T-helper 2 cell treated with Interferon-gamma antibody and Interleukin-4, amounts not matched to agents 5 μg/mL and 100 μg/mL, for 36 hours (primary cell): ENCODE measurements around the gene KRT32.
"Not testable (repeated sequence)": the region's sequence is repeated elsewhere in the genome, so short reads cannot be mapped to it uniquely, and the experiment has no call there.

ENCODE experiments used
- DNase-seq: peaks from one replicate; pipeline ENCODE4 v3.0.0; 2021; ENCODE audit warnings: low spot score
- H3K27ac Mint-ChIP-seq: one replicate; pipeline ENCODE4 v1.8.0; 2021; ENCODE audit warnings: mild to moderate bottlenecking, mixed read lengths
- H3K27me3 Mint-ChIP-seq: one replicate; pipeline ENCODE4 v1.8.0; 2021; ENCODE audit warnings: low read depth, mixed read lengths
- H3K36me3 Mint-ChIP-seq: one replicate; pipeline ENCODE4 v1.8.0; 2021; ENCODE audit warnings: low read depth, mixed read lengths
- H3K4me1 Mint-ChIP-seq: one replicate; pipeline ENCODE4 v1.8.0; 2021; ENCODE audit warnings: low read depth, mixed read lengths
- H3K4me3 Mint-ChIP-seq: one replicate; pipeline ENCODE4 v1.8.0; 2022; ENCODE audit warnings: mild to moderate bottlenecking, moderate library complexity, mixed read lengths
- H3K9me3 Mint-ChIP-seq: one replicate; pipeline ENCODE4 v1.8.0; 2021; ENCODE audit warnings: mixed read lengths

The KRT32 gene

DNA sequence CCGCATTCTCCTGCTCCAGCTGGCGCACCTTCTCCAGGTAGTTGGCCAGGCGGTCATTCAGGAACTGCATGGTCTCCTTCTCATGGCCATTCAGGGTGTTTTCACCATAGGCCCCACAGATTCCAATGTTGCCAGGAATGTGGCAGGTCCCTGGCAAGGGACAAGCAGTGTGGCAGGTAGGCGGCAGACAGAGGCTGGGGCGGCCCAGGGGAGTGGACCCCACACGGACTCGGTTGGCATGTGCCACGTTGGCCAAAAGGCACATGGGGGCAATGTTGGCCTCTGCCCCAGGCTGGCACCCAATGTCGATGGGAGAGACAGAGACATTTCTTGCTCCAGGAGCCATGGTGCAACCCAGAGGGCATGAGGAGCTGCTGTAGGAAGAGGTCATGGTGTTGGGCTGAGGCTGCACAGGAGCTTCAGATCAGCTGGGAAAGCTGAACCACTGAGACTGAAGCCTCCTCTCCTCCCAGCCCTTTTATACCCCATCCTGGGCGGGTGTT lies 26.6 kb downstream of the KRT32 start, which contains the start of gene KRT38:
Gene KRT38, minus strand, starts transcription at position 453 of the 503 bp plus-strand sequence. Its CDS starts 62 bp downstream, at position 391.
- no peaks in the 10 kb centered on the region for H3K9me3 Mint-ChIP-seq
- H3K36me3 Mint-ChIP-seq, result no peaks in the 10 kb centered on the region
- H3K27ac Mint-ChIP-seq, result no peak within 1 kb of the TSS
- H3K4me1 Mint-ChIP-seq, result no peaks in the 10 kb centered on the region
- peaks cover 13% of the 10 kb centered on the region for H3K27me3 Mint-ChIP-seq
- H3K4me3 Mint-ChIP-seq, result no peak within 1 kb of the TSS
- no peak for DNase-seq

- H3K4me1 Mint-ChIP-seq, result no peaks in the 10 kb centered on the region
- no peak overlapping the region for H3K4me3 Mint-ChIP-seq
- no peaks in the 10 kb centered on the region for H3K36me3 Mint-ChIP-seq
- H3K27me3 Mint-ChIP-seq, result peaks cover 11% of the 10 kb centered on the region
- H3K9me3 Mint-ChIP-seq, result no peaks in the 10 kb centered on the region
- H3K27ac Mint-ChIP-seq, result no peak overlapping the region
- no peak for DNase-seq
Observed at GRCh38 chr17:41439375-41439774, 27.8 kb downstream of the KRT32 start.

- Mint-ChIP-seq H3K27me3 (peaks cover 2% of the 10 kb centered on the region), H3K4me3 (no peak overlapping the region), H3K27ac (no peak overlapping the region), H3K9me3 (no peaks in the 10 kb centered on the region), H3K36me3 (no peaks in the 10 kb centered on the region), H3K4me1 (no peaks in the 10 kb centered on the region)
- no peak for DNase-seq
Observed at GRCh38 chr17:41437769-41438168, 29.4 kb downstream of the KRT32 start.

DNA sequence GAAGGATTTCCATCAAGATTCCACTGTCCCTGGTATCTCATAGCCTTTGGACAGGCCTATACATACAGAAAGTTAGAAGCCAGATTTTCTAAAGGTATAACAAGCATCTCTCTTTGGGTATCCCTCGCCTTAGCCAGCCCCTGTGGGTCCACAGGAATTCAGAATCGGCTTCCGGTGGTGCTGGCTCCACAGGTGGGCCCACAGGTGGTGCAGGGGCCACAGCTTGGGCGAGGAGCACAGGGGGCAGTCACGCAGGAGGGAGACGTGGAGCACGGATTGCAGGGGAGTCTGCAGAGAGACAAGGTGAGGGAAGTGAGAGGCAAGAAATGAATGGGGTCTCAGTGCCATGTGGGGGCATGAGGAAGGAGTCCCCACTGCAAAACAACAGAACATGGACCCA lies 29.9 kb downstream of the KRT32 start:
- no peak for DNase-seq
- H3K27me3 Mint-ChIP-seq, result no peaks in the 10 kb centered on the region
- no peaks in the 10 kb centered on the region for H3K4me1 Mint-ChIP-seq
- H3K36me3 Mint-ChIP-seq, result no peaks in the 10 kb centered on the region
- H3K9me3 Mint-ChIP-seq, result no peaks in the 10 kb centered on the region
- no peak overlapping the region for H3K27ac Mint-ChIP-seq
- no peak overlapping the region for H3K4me3 Mint-ChIP-seq

- no peak overlapping the region for H3K27ac Mint-ChIP-seq
- H3K36me3 Mint-ChIP-seq, result no peaks in the 10 kb centered on the region
- no peak for DNase-seq
- H3K4me1 Mint-ChIP-seq, result no peaks in the 10 kb centered on the region
- peaks cover 2% of the 10 kb centered on the region for H3K27me3 Mint-ChIP-seq
- no peaks in the 10 kb centered on the region for H3K9me3 Mint-ChIP-seq
- no peak overlapping the region for H3K4me3 Mint-ChIP-seq
Observed at GRCh38 chr17:41434415-41434814, 32.8 kb downstream of the KRT32 start.

GRCh38 chr17:41434005-41434404 lies 33.2 kb downstream of the KRT32 start:
- no peak for DNase-seq
- no peaks in the 10 kb centered on the region for H3K4me1 Mint-ChIP-seq
- H3K9me3 Mint-ChIP-seq, result no peaks in the 10 kb centered on the region
- H3K4me3 Mint-ChIP-seq, result no peak overlapping the region
- no peaks in the 10 kb centered on the region for H3K36me3 Mint-ChIP-seq
- H3K27ac Mint-ChIP-seq, result no peak overlapping the region
- peaks cover 2% of the 10 kb centered on the region for H3K27me3 Mint-ChIP-seq

GRCh38 chr17:41433586-41433985 lies 33.6 kb downstream of the KRT32 start:
- DNase-seq, result no peak
- H3K9me3 Mint-ChIP-seq, result no peaks in the 10 kb centered on the region
- no peak overlapping the region for H3K27ac Mint-ChIP-seq
- H3K36me3 Mint-ChIP-seq, result no peaks in the 10 kb centered on the region
- peaks cover 2% of the 10 kb centered on the region for H3K27me3 Mint-ChIP-seq
- no peak overlapping the region for H3K4me3 Mint-ChIP-seq
- no peaks in the 10 kb centered on the region for H3K4me1 Mint-ChIP-seq

DNA sequence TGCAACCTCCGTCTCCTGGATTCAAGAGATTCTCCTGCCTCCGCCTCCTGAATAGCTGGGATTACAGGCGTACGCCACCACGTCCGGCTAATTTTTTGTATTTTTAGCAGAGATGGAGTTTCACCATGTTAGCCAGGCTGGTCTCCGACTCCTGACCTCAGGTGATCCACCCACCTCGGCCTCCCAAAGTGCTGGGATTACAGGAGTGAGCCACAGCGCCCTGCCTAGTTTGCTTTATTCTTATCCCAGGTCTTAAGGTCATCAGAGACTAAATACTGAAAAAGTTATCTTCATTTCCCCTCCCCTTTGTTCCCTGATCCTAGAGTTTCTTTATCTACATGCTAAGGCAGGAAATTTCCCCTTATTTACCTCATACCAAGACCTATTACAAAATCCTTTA lies 36.8 kb downstream of the KRT32 start:
- not testable (repeated sequence) for H3K27ac Mint-ChIP-seq, DNase-seq, H3K27me3 Mint-ChIP-seq, H3K9me3 Mint-ChIP-seq, H3K36me3 Mint-ChIP-seq, H3K4me1 Mint-ChIP-seq, H3K4me3 Mint-ChIP-seq

GRCh38 chr17:41429667-41430066 lies 37.5 kb downstream of the KRT32 start:
- DNase-seq, result no peak
- Mint-ChIP-seq H3K27ac (no peak overlapping the region), H3K27me3 (peaks cover 2% of the 10 kb centered on the region), H3K4me3 (no peak overlapping the region), H3K36me3 (no peaks in the 10 kb centered on the region), H3K9me3 (no peaks in the 10 kb centered on the region), H3K4me1 (no peaks in the 10 kb centered on the region)

DNA sequence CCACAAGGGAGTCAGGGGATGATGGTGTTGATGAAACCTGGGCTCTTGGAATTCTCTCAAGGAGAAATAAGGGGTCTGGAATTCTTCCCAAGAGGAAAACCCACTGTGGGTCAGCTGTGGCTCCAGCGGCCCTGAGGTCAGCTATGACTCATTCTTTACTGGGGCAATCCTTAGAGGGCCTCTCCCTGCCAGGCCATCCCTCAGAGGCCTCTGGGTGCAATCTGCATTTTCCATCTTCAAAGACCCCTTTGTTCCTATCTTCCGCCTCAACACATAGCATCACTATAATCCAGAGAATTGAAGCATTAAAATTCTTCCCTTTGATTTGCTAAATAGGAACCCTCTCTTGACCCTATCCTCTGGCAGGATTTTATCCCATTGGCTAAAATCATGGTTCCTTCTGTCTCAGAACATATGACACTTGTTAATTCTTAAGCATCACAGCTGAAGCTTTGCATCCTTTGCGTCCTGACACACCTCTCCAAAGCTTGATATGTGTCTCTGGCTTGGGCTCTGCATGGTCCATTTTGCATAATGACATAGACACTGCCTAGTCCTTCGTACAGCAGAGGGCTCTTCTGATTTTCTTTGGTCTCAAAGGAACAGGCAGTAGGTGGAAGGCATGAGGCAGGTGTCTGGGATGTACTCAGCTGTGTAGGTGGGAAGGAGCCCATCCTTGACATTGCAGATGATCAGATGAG lies 38.4 kb downstream of the KRT32 start:
- Mint-ChIP-seq H3K36me3 (no peaks in the 10 kb centered on the region), H3K27me3 (peaks cover 2% of the 10 kb centered on the region), H3K27ac (no peak overlapping the region), H3K9me3 (no peaks in the 10 kb centered on the region), H3K4me1 (no peaks in the 10 kb centered on the region), H3K4me3 (no peak overlapping the region)
- DNase-seq, result no peak

GRCh38 chr17:41424111-41424635 lies 43.0 kb downstream of the KRT32 start, which contains the start of gene KRT37:
TSS of gene KRT37 (minus strand) at chr17:41424585. CDS start at chr17:41424523, 62 bp downstream.
- no peak within 1 kb of the TSS for H3K27ac Mint-ChIP-seq
- no peaks in the 10 kb centered on the region for H3K36me3 Mint-ChIP-seq
- H3K4me1 Mint-ChIP-seq, result no peaks in the 10 kb centered on the region
- DNase-seq, result no peak
- H3K9me3 Mint-ChIP-seq, result no peaks in the 10 kb centered on the region
- H3K4me3 Mint-ChIP-seq, result no peak within 1 kb of the TSS
- H3K27me3 Mint-ChIP-seq, result no peaks in the 10 kb centered on the region

- H3K36me3 Mint-ChIP-seq, H3K4me1 Mint-ChIP-seq, DNase-seq, H3K27ac Mint-ChIP-seq, H3K4me3 Mint-ChIP-seq, H3K27me3 Mint-ChIP-seq, H3K9me3 Mint-ChIP-seq: not testable (repeated sequence)
Observed at GRCh38 chr17:41422586-41422985, 44.6 kb downstream of the KRT32 start.

- Mint-ChIP-seq H3K27me3 (no peaks in the 10 kb centered on the region), H3K4me1 (peaks cover 4% of the 10 kb centered on the region), H3K27ac (no peak overlapping the region), H3K9me3 (no peaks in the 10 kb centered on the region), H3K36me3 (no peaks in the 10 kb centered on the region), H3K4me3 (no peak overlapping the region)
- no peak for DNase-seq
Observed at GRCh38 chr17:41421617-41422016, 45.6 kb downstream of the KRT32 start.

- Mint-ChIP-seq H3K4me3 (no peak overlapping the region), H3K36me3 (no peaks in the 10 kb centered on the region), H3K9me3 (no peaks in the 10 kb centered on the region), H3K4me1 (peaks cover 4% of the 10 kb centered on the region), H3K27me3 (no peaks in the 10 kb centered on the region), H3K27ac (no peak overlapping the region)
- DNase-seq, result no peak
Observed at GRCh38 chr17:41421116-41421515, 46.1 kb downstream of the KRT32 start.

DNA sequence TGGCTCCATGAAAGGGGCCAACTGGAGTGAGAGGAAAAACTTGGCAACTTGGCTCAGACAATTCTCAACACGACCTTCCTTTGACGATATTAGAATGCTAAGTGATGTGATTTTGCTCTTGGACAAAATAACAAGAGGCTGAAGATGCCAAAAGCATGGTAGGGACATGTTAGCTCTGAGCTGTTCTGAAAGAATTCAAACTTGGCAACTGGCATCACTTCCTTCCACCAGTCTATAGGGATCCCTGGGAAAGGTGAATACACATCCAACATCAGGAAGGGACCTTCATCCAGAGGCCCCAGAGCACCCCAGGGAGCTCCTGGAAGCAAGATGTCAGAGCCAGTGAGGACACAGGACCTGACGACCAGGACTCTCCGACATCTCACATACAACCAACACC lies 47.1 kb downstream of the KRT32 start:
- Mint-ChIP-seq H3K4me1 (peaks cover 4% of the 10 kb centered on the region), H3K36me3 (no peaks in the 10 kb centered on the region), H3K4me3 (no peak overlapping the region), H3K27me3 (no peaks in the 10 kb centered on the region), H3K27ac (no peak overlapping the region), H3K9me3 (no peaks in the 10 kb centered on the region)
- DNase-seq, result no peak
